Hematopoietic multipotent progenitor cell treated with erythropoietin and hydrocortisone succinate and interleukin-3 and kit ligand, for 6 days (in vitro differentiated cells): Measurements from ENCODE around the gene SLC48A1.

ENCODE experiments used
- DNase-seq: peaks from one replicate; pipeline ENCODE4 v3.0.0-alpha.2; 2015

Gene SLC48A1

GRCh38 chr12:47828976-47829482, 56.0 kb downstream of the SLC48A1 start:
- DNase-seq, result peak; percentile 87

- peak; percentile 34 for DNase-seq
Observed at GRCh38 chr12:47829584-47829983, 56.5 kb downstream of the SLC48A1 start.
